Measurements from ENCODE around the gene ADAT1.

DNA sequence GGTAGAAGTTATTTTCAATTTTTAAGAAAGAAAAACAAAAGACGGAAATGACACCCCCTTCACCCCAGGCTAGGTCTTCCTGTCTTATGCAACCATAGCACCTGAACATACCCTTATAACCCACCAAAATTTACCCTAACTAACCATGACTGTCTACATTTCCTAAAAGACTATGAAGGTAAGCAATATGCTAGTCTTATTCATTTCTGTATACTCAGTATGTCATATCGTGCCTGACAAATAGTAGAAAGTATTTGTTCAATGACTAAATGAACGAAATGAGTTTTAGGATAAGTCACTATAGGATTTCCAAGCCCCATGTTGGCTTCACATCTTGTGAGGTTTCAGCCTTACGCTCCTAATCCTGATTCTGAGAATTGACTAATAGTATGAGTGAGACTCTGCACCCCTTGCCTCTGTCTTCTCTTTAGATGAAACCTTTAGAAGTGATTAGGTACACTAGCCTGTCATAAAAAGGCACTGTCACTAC, 6.5 kb downstream of the ADAT1 start:
- no peak for TF ChIP-seq CHD4 (IDR thresholded peaks at IDR 0.05)
- TF ChIP-seq CHD2 (IDR thresholded peaks at IDR 0.05; ENCODE audit: borderline replicate concordance, low read depth, low read length) = no peak

Measured in GM12878 (cell line).